ENCODE results near the gene PLD2.
"Not testable (repeated sequence)": the region's sequence is repeated elsewhere in the genome, so short reads cannot be mapped to it uniquely, and the experiment has no call there.

Gene PLD2

DNA sequence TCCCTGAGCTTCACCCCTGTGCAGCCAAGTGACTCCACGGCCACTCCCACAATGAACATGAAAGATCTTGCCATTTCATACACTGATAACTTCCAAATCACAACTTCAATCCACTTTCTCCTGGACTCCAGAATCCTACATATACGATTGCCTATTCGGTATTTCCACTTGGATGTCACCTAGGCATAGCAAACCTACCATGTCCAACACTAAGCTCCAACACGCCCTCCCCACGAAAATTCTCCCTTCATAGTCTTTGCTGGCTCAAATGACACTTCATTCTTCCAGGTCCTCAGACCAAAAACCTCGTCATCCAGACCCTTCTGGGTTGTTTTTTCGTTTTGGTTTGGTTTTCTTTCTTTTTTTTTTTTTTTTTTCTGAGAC, 16.3 kb upstream of the PLD2 start:
- no peak for DNase-seq (ENCODE audit: low spot score)

DNA sequence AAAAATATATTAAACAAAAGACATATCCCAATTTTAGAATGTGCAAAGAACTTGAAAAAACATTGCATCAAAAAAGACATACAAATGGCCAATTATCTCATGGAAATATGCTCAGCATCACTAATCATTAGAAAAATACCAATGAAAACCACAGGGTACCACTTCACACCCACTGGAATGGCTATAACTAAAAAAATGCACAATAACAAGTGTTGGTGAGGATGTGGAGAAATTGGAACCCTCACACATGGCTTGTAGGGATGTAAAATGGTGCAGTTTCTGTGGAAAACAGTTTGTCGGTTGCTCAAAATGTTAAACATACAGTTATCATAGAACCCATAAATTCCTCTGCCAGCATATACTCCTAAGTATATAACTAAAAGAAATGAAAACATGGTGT, 11.8 kb upstream of the PLD2 start:
- no peak for DNase-seq (ENCODE audit: low spot score)

DNA sequence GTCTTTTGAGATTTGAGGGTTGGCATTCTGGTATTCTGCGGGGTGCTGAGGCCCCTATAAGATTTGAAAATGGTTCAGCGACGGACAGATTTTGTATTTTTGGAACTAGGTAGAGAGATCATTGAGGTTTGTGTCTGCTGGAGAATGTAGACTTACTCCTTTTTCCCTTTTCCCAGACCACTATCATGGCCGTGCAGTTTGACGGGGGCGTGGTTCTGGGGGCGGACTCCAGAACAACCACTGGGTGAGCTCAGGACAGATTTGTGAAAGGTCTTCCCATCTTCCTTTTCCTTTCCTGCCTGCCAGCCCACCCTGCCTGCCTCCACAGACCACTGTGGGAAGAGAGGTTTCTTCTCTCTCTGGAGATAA, 10.4 kb upstream of the PLD2 start:
- peak; percentile 68 for DNase-seq (ENCODE audit: low spot score)

DNA sequence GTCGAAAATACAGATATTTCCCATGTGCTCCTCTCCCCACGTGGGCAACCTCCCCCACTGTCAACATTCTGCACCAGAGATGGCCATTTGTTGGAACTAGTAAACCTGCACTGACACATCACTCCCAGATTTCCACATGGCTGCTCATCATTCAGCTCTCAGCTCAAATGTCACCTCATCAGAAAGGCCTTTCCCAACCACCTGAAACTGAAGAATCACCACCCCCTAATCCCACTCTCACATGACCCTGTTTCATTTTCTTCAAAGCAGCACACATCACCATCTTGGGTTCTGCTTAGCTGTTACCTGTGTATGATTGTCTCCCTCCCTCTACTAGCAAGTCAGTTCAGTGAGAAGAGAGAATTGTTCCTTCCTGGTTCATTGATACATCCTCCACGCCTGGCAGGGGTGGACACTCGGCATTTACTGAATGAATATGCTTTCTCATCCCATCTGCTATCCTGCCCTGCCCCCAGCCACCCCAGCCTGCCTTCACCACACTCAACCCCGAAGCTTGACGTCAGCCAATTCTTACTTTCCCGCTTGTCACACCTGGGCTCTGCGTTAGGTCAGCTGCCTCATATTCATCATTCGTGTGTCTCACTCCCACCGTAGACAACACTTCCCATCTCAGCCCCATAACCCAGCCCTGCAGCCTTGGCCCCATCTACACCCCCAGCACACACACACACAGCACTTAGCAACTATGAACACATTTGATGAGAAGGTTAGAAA, 6.3 kb upstream of the PLD2 start:
- no peak for DNase-seq (ENCODE audit: low spot score)

DNA sequence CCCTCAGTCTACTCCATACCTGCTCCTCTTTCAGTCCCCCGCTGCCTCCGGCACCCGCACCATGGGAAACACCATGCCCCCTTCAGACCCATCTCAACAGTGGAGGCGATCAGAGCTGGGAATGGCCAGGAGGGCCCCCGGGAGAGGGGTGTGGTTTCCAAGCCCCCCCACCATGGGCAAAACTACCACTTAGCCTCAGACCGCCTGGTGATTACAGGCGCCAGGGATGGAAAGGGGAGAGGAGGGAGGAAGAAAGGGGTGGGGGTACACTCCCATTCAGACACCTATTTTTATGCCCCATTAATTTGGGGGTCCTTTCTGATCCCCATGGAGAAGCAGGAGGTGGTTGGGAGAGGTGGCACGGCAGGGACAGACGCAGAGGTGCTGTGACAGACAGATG, 4.7 kb upstream of the PLD2 start, which contains the start of gene C17orf114:
C17orf114 (minus strand) TSS at position 101 of the 400 bp plus-strand sequence.
- no peak for DNase-seq (ENCODE audit: low spot score)

DNA sequence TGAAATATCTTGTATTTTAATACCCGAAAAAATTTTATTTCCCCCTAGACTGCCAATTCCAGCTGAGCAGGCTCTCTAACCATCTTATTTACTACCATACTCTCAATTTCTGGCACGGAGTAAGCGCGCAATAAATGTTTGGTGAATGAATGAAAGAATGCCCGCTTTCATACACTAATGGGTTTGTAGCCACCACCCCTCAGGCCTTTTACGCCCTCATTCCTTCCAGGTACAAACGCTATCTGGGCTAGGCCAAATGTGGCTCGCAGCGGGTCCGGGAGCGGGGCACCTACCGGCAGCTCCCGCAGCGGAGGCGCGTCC, 536 bp upstream of the PLD2 start:
- DNase-seq (ENCODE audit: low spot score): no peak

DNA sequence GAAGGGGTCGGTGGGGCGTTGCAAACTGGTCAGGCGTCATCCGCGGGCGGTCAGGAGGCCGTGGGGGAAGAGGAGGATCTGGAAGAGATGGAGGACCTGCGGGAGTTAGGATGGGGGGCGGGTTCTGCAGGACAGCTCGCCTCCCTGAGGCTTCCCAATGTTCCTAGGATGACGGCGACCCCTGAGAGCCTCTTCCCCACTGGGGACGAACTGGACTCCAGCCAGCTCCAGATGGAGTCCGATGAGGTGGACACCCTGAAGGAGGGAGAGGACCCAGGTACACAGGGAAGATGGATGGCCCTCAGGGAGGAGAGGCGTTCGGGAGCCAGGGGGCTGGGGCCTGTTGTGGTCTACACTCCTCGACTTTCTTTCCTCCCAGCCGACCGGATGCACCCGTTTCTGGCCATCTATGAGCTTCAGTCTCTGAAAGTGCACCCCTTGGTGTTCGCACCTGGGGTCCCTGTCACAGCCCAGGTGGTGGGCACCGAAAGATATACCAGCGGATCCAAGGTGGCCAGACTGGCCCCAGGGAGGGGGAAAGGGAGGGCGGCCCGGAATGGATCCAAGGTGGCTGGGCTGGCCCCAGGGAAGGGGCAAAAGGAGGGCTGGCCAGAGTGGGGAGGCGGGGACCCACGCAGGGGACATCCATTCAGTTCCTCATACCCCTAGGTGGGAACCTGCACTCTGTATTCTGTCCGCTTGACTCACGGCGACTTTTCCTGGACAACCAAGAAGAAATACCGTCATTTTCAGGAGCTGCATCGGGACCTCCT, 839 bp downstream of the PLD2 start:
- DNase-seq (ENCODE audit: low spot score): peak; percentile 41

DNA sequence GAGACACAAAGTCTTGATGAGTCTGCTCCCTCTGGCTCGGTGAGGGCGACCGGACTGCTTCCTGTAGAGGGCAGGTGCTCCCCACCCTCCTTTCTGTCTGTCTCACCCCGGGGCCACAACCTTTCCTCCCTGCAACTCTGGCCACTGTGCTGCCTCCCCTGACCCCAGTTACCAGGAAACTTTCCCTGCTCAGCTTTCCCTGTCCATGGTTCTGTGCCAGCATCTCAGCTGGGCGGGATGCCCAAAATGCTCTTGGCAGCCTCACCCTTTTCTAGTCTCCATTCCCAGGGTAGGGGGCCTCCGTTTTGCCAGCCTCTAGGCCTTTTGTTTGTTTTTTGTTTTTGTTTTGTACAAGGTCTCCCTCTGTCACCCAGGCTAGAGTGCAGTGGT, 1.4 kb downstream of the PLD2 start:
- no peak for DNase-seq (ENCODE audit: low spot score)

DNA sequence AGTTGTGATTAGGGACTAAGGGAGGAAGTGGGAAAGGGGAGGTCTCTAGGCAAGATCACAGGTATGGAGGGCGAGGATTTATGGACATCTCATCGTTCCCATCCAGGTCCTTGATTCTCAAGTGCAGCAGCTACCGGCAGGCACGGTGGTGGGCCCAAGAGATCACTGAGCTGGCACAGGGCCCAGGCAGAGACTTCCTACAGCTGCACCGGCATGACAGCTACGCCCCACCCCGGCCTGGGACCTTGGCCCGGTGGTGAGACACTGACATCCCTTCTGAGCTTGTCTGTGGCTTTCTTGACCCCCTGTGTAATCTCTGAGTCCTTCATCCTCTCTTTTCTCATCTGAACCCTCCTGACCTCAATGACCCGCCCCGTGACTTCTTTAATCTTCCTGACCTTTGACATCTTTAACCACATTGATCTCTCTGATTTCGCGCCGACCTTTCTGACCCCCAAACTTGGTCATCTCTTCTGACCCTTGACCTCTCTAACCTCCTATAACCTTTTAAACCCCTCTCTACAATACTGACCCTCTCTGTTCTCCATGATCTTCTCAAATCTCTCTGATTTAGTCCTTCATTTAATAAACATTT, 3.8 kb downstream of the PLD2 start:
- no peak for DNase-seq (ENCODE audit: low spot score)

DNA sequence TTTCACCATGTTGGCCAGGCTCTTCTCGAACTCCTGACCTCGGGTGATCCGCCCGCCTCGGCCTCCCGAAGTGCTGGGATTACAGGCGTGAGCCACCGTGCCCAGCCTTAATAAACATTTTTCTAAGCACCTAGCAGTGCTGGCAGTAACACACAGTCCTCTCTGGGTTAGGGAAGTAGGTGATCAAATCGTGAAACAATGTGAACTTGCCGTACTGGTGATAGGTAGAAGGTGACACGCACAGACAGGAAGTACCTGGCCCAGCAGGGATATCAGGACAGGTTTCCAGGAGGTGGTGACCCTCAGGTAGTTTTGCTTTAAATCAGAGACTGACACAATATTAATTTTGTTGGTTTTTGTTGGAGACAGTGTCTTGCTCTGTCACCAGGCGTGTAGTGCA, 4.5 kb downstream of the PLD2 start:
- no peak for DNase-seq (ENCODE audit: low spot score)

DNA sequence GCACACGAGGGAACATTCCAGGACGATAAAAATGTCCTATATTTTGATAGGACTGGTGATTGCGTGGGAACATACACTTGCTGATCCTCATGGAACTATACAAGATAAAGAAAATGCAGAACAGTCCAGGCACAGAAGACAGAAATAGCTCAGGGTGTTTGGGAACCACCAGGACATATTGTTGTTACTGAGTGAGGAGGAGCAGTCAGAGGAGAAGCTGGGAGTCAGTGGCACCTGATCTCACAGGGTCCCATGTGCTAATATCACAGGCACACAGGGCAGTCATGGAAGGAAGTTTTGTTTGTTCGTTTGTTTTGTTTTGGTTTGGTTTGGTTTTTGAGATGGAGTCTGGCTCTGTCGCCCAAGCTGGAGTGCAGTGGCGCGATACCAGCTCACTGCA, 5.7 kb downstream of the PLD2 start:
- DNase-seq (ENCODE audit: low spot score): no peak

DNA sequence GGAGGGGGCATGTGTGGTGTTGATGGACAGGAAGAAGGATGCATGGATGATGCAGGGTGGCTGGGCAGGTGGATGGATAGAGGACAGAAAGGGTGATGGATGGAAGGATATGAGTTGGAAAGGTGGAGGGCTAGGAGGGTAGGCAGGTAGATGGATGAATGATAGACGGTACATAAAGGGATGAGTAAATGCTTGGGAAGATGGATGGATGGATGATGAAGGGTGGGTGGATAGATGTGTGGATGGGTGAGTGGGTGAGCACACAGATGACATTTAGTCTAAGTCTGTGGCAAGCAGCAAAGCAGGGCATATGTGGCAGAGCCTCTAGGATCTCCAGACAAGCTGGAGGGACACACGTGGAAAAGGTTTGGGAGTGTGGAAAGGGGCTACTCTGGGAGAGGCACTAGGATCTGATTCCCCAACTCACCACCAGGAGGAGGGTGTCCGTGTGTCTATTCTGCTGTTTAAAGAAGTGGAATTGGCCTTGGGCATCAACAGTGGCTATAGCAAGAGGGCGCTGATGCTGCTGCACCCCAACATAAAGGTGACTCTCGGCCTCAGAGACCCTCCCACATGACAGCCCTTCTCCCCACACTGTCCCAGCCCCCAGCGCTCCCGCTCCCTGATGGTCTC, 8.2 kb downstream of the PLD2 start:
- no peak for DNase-seq (ENCODE audit: low spot score)

DNA sequence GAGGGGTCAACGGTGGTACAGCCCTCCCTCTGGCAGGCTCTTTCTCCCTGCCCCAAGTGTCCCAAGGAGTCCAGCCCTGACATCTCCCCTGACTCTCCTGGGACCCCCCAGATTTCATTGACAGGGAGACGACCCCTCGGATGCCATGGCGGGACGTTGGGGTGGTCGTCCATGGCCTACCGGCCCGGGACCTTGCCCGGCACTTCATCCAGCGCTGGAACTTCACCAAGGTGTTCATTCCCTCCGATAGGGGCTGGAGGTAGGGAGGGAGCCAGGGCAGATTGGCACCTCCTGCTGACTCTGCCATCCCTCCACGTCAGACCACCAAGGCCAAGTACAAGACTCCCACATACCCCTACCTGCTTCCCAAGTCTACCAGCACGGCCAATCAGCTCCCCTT, 9.9 kb downstream of the PLD2 start:
- DNase-seq (ENCODE audit: low spot score): no peak

DNA sequence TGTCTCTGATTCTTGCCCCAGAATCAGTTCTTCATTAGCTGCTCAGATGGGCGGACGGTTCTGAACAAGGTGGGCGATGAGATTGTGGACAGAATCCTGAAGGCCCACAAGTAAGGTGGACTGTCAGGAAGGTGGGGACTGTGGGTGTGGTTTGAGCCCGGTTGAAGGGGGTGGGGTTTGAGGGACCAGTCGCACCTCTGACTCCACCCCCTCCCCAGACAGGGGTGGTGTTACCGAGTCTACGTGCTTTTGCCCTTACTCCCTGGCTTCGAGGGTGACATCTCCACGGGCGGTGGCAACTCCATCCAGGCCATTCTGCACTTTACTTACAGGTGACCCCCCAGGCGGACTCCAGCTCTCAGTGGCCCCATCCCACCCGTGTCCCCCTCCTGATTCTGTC, 11.3 kb downstream of the PLD2 start:
- DNase-seq (ENCODE audit: low spot score): no peak

DNA sequence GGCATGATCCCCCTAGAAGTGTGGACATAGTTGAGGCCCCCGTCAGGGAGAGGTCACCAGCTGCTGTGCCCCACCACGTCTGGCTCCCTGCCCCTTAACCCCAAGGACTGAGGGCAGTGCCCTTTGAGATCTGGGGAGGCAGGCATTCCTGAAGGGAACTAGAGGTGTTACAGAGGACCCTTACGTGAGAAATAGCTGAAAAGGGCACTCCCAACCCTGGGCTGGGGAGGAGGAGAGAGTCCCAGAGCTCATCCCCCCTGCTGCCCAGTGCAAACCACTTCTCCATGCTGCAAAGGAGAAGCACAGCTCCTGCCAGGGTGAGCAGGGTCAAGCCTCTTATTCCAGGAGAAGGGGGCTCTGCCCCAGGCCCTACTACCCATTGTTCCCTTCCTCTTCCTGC, 15.9 kb downstream of the PLD2 start:
- no peak for DNase-seq (ENCODE audit: low spot score)

DNA sequence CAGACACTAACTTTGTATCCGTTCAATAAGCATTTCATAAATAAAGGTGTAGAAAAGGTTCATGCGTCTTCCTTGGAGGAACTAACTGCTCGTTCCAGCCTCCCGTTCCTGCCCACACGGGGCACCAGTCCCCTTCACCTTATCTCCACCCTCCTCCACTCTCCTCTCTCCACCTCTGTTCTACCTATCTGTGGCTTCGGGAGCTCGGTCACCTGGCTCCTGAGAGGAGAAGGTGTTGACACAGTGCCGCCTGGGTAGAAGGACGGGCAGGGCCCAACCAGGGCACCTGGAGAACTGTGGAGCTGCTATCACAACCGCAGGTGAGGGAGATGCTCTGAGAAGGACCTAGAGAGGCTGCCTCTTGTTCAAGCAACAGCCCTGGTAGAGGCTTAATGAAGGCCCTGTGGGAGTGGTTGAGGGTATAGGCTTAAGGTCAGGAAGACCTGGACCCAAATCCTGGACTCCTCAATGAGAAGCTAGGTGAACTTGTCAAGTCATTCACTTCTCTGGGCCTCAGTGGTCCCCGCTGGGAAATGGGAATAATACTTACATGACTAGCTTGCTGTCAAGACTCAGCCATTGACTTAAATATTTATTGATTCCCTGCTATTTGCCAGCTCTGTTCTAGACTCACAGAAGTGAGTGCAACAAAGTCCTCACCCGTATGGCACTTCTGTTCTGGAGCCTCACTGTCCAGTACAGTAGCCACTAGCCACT, 16.6 kb downstream of the PLD2 start:
- no peak for DNase-seq (ENCODE audit: low spot score)

DNA sequence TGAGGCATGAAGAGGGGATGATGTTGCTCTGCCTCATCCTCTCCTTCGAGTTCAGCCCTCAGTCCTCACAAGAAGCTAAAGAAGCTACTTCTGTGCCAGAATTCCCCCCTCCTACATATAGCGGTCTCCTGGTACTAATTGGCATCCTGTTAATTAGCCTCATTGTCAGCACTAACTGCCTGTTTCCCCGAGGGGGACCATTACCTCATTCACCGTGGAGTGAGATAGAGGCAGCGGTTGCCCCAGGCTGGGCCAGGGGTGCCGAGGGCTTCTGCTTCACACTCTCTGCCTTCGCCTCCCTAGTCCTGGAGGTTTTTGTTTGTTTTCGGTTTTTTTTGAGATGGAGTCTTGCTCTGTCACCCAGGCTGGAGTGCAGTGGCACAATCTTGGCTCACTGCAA, 20.4 kb downstream of the PLD2 start:
- DNase-seq (ENCODE audit: low spot score): no peak

DNA sequence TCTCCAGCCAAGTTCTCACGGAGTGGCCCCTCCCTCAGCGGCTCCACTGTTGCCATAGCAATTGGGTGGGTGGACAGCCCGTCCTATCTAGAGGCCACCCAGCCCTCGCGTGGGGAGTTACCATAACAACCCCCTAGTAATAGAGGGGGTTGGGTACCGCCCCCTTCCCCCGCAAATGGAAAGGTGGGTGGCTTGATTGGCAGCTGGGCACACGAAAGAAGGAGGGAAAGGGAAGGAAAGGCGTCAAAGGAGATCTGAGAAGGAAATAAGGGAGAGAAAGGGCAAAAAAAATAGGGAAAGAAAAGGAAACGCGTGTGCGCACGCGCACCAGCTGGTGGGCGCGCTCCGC, 25.9 kb downstream of the PLD2 start:
- DNase-seq (ENCODE audit: low spot score): not testable (repeated sequence)

DNA sequence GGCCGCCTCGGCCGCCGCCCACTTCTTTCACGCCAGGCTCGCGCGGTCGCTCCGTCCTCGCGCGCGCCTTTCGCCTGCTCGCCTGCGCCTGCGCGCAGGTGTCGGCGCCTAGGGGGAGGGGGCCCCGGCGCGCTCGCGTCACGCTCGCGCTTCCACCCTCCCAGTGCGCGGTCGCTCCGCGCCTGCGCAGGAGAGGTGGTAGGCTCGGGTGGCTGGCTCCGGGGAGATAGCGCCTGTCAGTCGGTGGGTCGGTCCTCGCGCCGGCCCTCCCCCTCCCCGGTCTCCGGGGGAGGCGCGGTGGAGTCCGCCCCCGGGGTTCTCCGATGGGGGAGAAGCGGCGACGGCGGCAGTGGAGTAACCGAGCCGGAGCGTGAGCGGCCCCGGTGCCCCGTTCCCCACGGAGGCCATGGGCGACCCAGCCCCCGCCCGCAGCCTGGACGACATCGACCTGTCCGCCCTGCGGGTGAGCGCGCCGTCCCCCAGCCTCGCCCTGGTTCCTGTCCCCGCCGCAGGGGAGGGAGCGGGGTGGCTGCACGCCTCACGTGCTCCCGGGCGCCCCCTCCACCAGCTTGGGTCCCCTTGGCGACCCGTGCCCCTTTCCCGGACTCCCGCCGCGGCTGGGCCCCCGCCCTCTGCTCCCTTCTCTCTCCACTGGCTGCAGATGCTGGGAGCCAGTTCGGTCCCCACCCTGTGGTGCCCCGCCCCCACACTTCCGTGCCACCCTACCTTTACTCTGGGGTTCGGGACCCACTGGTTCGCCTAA, 26.4 kb downstream of the PLD2 start, which contains the start of gene MINK1:
MINK1 (plus strand) TSS at position 163 of the 763 bp plus-strand sequence; CDS start at position 407, 244 bp downstream.
- peak; percentile 100 for DNase-seq (ENCODE audit: low spot score)

DNA sequence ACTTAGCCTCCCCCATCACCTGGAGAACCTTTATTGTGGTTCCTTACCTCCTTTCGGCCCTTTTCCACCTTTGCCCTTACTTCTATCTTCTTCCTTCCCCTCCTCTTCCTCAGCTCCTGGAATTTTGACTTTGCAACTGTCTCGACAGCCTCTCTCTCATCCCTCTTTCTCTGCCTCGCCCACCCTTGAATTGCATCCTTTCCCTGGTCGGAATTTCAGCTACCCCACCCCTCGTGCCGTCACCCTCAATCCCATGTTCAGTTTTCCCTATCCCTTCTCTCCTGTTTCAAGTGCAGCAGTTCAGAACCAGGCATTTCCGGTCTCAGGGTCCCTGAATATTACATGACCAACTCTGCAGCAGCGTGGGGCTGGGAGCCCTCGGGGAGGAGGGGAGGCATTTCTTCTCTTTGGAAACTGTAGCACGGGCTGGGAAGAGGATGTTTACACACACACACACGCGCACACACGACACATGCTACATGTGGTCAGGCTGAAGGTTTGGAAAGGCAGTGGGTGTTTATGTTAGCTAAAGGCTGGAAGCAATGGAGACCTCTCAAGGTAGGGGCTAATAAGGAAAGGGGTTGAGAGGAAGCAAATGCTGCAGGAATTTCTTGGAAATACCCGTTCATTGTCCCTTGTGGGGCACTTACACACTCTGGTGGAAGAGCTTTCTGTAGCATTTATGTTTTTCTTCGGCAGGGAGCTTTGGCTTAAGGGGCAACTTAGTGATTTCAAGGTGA, 27.2 kb downstream of the PLD2 start:
- DNase-seq (ENCODE audit: low spot score): peak; percentile 17

DNA sequence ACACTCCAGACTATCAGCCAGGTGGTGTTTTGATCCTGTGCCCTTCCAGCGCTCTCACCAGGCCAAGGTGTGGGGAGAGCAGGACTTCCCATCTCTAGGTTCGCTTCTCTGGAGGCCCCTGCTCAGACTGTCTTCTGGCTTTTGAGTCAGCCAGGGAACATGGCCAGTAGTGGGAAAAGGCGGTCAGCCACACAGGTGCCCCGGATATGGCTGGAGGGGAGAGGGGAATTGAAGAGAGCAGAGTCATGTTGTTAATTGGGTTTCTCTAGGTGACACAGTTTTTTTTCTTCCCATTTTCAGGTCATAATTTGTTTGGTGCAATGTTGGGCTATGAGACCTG, 27.7 kb downstream of the PLD2 start:
- no peak for DNase-seq (ENCODE audit: low spot score)
